ENCODE data around the gene ANKRD36C.
"Not testable (repeated sequence)": the region's sequence is repeated elsewhere in the genome, so short reads cannot be mapped to it uniquely, and the experiment has no call there.

- not testable (repeated sequence) for TF ChIP-seq CTCF, POLR2A (IDR thresholded peaks at IDR 0.05)
Measured at GRCh38 chr2:95992102-95992501, 478 bp upstream of the ANKRD36C start.
